Mucosa of gallbladder (tissue), 1 donor: ENCODE data around the gene LYZL4. TPM values are rescaled to one million over a fixed set of nuclear protein-coding genes. Genes with fewer than 3 reads are reported as not detected.
A peak's percentile ranks its signal among the peaks of the same experiment; 100 is the strongest.

Experiments
- DNase-seq: peaks from one replicate; pipeline ENCODE4 v3.0.0-alpha.2; 2020; ENCODE audit warnings: low spot score
- total RNA-seq: library from RNA; stranded (reverse); gene quantifications from one replicate; pipeline ENCODE4 v1.2.1, GENCODE V29; 2021
- donor health status: DM: no; HTN: no; CAD: no.

The LYZL4 gene, protein sequence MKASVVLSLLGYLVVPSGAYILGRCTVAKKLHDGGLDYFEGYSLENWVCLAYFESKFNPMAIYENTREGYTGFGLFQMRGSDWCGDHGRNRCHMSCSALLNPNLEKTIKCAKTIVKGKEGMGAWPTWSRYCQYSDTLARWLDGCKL
- 0.32 TPM for total RNA-seq

DNA sequence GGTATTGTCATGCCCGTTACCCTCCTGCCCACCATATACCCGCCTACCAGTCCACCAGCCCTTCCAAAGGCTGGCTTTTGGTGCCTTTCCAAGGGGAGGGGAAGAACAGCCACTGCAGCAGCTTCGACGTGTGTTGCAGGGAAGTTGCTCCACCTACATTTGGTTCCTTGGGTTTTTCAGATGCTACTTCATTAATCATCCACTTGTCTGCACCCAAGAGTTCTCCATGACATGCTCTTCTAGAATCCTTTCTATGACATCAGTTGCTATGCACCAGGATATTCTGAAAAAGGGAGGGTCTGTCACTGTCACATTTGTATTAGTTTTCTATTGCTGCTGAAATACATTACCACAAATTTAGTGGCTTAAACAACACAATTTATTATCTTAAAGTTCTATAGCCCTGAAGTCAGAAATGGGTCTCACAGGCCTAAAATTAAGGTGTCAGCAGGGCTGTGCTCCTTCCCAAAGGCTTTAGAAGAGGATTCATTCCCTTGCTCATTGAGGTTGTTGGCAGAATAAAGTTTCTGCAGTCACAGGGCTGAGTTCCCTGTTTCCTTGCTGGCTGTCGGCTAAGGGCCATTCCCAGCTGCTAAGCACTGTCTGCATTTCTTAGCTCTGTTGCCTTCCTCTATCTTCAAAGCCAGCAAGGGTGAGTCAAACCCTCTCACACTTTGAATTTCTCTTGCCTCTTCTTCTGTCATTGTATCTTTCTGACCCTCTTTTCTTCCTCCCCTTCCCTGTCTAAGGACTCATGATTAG is at the start of gene LYZL4:
Gene LYZL4 (minus strand): TSS at position 241 of the 762 bp plus-strand sequence. CDS start 3,359 bp downstream, outside the sequence.
- no peak for DNase-seq

DNA sequence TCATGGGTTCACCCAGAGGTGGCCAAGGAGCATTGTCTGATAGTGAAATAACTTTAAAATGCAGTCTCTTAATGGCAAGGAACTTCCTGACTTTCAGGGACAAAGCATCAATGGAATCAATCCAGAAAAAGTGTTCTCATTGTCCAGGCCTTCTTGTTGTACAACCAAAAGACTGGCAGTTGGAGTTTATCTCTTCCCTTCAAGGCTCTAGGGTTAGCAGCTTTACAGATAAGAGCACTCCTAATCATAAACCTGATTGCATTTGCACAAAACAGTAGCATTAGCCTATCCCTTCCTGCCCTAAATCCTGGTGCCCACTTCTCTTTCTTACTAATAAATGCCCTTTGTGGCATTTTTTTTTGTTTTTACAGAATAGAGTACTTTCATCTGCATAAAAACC is 48.7 kb upstream of the LYZL4 start:
- DNase-seq = no peak

DNA sequence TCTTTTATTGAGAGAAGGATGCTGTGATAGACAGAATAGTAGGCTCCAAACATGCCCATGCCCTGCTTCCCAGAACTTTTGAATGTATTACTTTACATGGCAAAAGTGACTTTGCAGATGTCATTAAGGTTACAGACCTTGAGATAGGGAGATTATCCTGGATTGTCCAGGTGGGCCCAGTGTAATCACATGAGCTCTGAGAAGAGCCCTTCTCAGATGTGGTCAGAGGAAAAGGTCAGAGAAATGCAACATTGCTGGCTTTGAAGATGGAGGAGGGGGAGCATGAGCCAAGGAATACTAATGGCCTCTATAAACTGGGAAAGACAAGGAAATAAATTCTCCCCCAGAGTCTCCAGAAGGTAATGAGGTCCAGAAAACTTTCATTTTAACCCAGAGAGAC is 45.8 kb upstream of the LYZL4 start:
- no peak for DNase-seq

DNA sequence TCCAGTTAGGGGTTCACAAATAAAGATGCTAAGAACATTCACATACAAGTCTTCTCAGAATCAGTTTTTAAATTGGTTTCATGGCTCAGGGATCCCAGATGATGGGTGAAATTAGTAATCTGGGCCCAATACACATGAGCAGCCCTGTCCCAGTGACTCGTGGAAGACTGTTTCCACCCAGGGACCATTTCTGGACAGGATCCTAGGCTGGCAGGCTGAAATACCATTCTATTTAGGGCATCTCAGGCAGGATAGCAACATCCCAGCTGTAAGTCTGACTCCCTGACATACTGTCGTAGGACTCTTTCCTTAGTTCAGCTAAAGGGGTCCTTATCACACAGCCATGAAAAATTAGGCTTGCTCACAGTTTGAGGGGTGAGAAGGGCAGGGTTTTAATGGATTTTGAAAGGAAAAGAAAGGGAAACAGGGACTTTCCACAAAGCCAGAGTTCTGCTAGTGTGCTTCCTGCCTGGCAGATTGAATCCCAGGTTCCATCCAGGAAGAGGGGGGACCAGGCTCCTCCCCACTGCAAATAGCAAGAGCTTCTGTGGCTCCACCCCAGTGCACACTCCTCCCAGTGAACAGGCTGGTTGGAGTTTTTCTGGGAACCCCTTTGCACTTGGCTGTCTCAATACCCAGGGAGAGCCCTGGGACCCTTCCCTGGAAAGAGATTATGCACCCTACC is 41.3 kb upstream of the LYZL4 start:
- no peak for DNase-seq

DNA sequence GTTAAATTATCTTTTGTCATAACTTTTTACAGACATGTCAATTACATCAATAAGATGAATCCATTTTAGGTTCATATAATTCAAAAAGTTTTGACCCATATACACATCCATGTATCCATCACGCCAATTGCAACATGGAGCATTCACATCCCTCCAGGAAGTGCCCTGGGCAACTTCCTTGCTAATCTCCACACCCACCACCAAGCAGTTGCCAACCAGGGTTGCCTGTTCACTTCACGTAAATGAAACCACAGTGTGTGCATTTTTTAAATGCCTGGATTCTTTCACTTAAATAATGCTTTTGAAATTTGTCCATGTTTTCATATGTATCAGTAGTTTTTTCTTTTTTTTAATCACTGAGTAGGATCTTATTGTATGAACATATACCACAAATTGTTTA is 40.7 kb upstream of the LYZL4 start:
- no peak for DNase-seq

DNA sequence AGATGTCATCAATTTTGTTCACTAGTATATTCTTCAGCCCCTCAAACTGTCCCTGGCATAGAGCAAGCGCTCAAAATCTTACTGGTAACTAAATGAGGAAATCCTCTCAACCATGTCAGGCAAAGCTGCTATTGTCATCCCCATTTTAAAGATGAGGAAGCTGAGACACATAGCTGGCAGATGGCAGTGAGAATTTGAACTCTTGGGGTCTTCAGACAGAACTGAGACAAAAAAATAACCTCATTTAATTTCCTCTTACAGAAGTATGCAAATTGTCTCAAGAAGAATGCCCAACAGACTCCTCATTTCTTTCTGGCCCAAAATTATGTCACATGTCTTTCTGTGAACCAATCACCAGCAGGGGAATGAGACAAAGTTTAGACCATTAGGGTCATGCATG is 40.2 kb upstream of the LYZL4 start:
- DNase-seq = no peak

DNA sequence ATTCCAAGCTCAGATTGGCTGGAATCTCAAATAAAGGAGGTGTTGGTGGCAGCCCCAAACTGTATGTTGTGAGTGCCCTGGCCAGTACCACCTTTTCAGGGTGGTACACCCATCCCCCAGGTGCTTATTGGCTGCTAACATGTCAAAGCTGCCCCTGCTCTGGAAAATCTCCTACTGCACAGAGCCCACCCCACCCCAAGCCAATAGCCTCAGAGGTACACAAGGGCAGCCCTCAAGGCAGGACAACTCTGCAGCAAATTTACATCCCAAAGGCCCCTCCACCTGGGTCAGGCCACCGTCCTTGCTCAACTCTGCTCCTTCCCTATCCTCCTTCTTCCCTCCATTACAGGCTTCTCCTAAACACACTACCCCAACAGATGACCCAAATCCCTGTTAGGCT is 37.1 kb upstream of the LYZL4 start:
- DNase-seq = no peak

DNA sequence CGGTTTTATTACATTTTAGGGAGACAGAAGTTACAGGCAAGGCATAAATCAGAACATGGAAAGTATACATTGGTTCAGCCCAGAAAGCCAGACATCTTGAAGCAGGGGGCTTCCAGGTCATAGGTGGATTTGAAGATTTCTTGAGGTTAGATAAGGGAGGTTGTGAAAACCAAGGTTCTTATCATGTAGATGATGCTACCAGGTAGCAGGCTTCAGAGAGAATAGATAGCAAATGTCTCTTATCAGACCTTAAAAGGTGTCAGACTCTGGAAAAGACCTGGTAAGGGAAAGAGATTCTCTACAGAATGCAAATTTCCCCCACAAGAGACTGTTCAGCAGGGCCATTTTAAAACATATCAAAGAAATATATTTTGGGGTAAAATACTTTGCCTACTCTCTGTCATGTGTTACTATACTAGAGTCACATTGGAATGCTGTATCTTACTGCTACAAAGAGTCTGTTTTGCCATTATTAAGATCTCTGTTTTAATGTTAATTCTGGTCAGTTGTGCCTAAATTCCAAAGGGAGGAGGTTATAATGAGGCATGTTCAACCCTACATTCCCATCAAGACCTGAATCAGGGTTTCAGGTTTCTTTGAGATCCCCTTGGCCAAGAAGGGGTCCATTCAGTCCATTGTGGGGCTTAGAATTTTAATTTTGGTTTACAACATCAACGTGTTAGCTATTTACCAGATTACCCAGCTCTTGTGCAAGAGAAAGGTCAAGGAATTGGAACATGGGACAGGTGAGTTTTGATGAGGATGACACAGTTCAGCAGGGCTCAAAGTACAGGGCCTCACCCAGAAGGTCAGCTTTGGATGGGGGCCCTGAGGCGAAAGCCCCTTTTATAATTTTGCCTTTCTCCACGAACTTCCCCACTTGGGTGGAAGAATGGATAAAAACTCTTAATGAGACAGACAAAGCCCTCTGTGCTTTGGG is 36.0 kb upstream of the LYZL4 start:
- no peak for DNase-seq

DNA sequence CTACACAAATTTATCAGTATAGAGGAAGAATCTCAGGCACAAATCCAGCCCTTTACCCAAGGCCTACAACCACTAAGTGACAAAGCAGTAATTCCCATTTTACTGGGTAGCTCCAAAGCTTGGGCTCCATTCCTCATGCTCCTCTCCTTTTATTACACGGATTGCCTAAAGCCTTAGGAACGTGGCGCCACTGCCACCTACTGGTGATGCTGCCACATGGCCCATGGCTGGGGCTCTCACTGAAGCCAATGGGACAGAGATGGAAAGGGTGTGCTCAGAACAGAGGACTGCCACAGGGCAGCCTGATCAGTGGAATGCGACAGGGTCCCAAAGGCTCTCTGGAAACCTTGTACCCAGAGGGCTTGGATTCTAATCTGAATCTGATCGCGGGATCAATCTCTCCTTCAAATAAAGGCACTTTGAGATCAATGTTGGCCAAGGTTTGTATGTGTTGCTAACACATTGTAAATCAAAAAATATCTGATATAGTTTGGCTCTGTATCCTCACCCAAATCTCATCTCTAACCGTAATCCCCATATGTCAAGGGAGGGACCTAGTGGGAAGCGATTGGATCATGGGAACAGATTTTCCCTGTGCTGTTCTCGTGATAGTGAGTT is 33.5 kb upstream of the LYZL4 start:
- DNase-seq = peak; percentile 84

DNA sequence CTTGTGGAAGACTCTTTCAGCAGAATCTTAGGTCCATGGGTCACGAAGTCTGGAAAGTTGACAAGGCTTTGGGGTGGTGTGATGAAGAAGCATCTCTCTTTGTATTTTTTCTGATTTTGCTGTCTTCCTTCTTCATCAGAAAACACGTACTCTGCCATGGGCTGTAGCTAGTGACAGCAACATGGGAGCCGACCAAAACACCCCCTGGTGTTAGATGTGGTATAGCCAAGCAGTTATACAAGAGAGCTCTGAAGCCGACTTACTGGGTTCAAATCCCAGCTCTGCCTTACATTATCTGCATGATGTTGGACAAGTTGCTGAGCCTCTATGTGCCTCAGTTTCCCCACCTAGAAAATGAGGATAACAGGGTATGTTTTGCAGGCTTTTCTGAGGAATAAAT is 32.9 kb upstream of the LYZL4 start:
- DNase-seq = no peak

DNA sequence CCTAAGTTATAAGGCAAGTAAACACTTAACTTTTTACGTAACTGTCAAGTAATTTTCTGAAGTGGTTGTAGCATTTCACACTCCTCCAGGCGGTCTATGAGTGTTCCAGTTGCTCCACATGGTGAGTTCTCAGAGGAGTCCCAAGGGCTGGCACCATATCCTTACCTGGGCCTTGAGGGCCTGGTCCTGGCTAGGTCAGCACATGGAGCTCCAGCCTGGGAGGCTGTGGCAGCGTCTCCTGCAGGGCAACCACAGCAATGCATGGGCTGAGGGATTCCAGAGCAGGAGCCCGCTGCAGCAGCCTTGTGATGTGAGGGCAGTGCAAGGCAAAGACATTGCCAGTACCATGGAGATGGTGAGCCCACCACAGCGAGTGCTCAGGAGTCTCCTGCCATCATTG is 32.2 kb upstream of the LYZL4 start:
- no peak for DNase-seq

DNA sequence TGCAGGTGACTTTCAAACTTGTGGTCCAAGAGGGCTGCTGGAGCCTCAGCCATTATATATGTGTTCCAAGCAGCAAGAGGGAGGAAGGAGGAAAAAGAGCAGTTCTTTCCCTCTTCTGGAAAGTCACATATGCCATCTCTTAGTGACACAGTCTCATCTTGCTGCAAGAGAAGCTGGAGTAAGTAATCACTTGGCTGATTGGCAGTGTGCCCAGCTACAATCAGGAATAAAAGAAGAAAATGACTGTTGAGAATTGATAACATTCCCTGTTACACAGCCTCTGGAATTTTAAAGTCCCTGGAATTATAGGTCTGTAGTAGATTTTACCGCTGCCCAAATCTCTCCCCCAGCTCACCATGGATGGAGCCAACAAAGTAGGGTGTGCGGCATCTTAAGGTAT is 31.4 kb upstream of the LYZL4 start:
- no peak for DNase-seq

DNA sequence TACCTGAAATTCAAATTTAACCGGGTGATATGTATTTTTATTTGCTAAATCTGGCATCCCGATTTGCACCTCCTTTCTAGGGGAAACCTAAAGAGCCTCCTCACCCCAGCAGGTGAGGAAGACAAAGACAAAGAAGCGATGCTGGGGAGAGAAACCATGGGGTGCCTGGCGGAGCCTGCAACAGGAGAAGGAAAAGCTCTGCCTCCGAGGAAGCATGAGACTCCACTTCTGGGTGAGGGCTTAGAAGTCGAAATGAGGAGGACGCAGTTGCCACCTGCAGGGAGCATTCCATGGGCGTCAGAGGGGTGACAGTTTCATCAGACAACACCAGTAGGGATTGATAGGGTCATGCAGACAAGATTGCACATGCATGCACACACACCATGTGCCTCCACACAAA is 30.5 kb upstream of the LYZL4 start:
- DNase-seq = no peak

DNA sequence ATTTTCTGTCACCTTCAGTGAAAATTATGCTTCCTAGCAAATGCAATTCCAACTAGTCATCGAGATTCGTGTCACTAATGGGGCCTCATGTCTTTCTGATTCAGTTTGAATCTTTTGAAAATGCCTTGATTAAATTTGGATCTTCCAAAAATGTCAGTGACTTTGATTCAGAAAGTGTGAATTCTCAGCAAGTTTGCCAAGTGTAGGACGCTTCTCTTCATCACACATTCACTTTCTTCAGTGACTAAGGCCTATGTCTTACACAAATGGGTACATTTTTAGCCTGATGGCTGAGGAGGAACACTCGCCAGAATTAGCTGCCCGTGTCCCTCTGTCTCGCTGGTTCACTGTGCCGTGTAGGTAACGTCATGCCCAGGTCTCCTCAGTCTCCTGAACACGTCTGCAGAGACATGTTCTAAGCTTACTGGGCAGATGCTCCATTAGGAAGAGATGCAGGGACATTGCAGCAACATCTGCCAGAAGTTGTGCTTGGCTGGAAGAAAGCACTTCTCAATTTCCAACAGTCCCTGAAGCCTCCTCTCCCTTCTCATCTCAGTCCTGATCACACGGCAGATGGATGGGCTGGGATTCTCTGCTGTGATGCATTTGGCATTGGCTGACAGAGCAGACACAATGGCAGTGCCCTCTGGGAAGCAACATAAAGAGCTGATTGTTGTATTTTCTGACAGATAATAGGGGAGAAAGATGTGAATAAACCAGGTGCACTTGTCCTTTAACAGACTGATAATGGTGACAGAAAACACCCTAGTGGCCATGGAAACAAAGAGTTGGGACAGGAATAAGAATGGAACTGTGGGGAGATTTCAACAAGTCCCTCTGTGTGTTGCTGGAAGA is 29.1 kb upstream of the LYZL4 start:
- DNase-seq = no peak

DNA sequence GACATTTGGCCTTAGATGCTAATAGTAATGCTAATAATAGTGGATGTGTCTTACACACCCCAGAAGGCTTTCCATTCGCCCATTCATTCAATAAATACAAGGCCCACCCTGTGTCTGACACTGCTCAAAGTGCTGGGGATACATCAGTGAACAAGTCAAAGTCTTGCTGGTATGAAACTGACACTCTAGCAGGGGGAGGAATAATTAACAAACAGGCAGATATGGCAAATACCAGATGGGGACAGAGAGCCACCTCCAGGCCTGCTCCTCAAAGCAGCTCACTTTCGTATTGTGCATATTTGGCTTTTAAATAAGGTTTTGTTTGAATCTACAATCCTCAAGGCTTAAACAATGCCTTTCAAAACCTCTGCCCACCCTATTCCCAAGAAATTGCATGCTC is 28.3 kb upstream of the LYZL4 start:
- no peak for DNase-seq

DNA sequence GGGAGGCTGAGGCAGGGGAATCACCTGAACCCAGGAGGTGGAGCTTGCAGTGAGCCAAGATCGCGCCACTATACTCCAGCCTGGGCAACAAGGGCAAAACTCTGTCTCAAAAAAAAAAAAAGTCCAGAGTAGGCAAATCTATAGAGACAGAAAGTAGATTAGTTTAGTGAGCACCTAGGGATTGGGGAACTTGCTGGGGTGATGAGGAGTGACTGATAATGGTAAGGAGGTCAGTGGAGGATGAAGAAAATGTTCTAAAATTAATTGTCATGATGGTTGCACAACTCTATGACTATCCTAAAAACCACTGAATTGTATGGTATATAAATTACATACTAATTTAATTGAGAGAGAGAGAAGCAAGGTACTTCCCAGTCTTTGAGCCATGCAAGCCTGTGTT is 27.8 kb upstream of the LYZL4 start:
- DNase-seq = no peak

DNA sequence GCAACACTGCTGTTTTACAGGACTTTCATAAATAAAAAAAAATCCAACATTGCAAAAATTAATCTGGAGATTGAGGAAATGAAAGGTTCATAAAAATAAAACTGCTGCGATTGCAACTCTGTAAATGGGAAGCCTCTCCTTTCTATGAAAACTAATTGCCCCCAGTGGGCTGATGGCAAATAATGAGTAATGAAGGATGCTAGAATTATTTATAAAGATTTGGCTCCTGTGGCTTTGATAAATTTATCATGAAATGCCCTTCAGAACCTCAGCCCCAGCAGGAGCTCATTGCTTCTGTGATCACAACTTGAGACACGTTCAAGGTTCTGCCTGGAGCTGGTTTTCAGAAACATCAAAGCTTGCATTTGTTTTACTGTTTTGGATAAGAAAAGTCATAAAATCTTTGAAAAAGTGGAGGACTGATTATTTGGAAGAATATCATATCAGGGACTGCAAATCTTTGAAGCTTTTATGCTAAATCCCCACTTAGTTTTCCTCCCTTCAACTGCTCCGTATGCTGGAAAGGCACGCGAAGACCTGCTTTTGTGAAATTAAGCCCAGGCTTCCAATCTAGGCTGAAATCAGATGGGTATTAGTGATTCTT is 24.5 kb upstream of the LYZL4 start:
- no peak for DNase-seq

DNA sequence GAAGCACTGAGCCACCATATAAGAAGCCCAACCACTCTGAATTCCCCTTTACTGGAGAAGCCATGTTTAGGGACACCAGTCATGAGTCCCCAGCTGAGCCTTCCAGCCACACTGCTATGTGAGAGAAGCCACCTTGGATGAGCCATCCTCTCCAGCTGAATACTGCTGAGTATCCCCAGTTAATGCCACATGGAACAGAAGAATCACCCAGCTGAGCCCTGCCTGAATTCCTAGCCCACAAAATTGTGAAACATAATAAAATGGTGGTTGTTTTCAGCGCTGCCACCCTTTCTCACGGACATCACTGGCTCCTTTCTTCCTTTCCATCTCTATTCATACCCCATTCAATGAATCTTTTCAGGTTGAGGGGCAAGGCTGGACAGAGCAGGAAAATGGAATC is 22.1 kb upstream of the LYZL4 start:
- no peak for DNase-seq

DNA sequence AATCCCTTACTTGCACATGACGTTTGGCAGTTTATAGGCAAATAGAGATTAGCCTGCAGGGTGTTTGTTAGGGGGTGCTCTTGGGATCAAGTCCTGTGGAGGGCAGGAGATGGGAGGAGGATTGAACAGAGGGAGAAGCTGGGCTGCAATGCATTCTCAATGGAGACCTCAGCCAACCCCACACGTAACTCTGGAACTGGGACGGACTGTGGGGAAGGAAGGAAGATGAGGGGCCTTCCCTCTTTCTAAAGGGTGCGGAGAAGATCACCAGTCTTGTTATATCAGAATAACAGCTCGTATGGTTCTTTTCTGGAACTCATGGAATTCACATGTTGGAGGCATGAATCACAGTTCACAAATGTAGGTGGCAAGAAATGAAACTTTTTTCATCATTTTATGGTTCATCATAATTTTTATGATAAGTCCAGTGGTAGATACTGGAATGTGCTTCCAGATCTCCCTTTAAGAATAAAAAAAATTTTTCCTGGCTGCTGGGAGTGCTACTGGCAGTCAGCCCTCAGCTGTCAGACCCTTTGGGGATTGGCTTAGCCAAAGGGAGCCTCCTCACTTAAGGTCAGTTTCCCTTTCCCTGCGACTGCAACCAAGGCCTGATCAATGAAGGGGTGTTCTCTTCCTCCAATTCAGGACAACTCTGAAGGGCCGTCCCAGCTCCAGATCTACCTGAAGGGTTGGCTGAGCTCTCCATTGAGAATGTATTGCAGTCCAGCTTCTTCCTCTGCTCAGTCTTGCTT is 20.5 kb upstream of the LYZL4 start:
- DNase-seq = no peak

DNA sequence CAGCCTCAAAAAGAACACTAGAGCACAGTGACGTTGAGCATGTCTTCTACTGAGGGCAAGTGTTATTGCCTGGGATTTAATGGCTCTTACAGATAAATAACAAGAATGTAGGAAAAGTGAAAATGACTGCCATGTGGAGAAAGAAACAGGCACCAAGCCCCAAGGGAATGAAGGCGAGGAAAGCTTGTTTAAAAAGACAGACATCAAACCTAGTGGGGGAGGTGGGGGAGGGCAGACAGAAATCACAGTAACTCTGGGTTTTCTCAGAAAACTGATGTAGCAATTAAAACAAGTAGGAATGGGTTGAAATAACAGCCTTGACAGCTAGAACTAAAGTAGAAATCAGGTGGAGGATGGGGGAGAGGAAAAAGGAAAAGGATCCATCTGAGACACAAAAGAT is 18.4 kb upstream of the LYZL4 start:
- DNase-seq = no peak
